Stimulated activated naive CD4-positive, alpha-beta T cell treated with Interleukin-2 at 50 U/mL for 16 hours (primary cell): Measurements from ENCODE around the gene IL1R1.

Source experiments
- DNase-seq: peaks from one replicate; lab custom pipeline; 2025; lab: John Stamatoyannopoulos, UW

The IL1R1 gene

DNA sequence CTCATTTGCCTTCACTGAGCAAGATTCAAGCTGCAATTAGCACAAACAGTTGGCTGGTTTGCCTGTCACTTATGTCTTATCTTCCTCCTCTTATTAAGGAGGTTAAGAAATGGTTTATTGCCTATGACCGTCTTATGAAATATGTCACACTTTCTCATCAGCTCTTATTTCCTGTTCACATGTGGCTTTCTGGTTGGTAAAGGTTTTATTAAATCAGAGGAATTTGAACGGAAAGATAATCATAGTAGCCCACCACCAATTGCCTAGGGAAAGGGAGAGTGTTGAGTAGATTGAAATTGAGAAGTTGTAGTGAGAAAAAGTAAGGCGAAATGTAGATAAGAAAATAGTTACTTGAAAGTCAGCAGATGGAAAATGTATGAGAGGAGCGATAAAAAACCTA, 4.2 kb upstream of the IL1R1 start:
- DNase-seq, result no peak

DNA sequence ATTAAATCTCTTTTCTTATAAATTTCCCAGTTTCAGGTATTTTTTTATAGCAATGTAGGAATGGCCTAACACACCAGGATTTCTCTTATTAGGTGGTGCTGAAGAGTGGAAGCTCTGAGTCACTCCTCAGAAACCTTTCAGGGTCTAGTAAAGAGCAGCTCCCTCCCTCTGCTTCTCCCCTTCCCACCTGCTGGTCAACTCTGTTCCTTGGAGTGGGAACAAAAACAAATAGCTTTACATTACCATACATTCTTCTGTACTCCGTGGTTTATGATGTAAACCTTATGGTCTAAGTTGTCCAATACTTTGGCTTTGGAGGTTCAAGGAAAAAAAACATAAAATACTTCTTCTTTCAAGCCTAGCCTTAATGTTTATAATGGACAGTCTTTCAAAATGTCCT, 2.7 kb upstream of the IL1R1 start:
- no peak for DNase-seq

DNA sequence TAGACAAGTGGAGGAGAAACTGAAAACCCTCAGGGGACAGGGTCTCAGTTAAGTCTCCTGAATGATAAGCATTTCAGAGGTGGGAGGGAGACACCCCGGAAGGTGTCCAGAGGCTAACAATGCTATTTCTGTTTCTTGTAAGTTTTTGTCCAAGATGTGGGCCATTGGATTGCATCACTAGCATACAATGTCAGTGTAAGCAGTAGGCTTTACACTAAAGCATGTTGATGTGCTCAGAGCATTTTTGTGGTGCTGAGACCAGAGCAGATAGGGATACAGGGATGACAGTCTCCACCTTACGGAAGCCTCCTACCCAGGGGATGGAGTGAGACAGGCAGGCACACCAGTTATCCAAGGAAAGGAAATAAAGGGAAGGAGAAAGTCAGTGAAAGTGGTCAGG, 2.2 kb upstream of the IL1R1 start:
- DNase-seq, result no peak

DNA sequence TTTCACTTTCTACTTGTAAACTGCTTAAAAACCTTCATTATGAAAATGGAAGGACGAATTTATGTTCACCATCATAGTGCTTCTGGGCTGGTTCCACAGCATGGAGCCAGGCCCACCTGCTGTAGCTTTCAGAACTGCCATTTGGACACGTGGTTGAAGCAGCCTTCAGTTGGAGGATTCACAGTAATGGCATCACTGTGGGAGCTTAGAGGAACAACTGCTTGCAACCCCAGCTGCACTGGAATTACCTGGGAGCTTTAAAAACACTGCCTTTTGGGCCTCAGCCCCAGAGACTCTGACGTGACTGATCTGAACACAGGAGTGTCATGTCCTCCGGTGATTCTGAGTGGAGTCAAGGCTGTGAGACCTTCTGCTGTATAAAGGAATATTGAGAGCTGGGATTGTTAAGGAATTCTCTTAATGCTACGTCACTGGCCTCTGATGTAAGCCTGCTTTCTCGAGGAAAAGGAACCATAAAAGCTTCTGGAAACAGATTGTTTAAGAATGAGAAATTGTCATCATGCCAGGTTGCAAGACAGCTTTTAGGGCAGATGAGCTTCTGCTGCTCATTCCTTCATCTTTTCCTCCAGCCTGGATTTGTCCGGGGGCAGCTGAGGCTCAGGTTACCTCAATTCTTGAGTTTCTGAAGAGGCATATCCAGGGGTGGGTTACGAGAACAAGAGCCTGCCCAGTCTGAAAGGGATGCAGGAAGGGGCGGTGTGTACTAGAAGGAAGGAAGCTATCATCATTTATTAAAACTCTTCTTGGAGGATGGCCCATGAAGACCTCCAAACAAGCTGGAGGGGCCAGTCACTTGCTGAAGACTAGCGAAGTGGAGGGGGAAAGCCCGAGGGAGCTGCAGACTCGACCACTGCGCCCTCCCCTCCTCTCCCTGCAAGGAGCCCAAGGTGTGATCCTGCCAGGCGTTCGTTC, 1.3 kb upstream of the IL1R1 start:
- DNase-seq, result no peak

DNA sequence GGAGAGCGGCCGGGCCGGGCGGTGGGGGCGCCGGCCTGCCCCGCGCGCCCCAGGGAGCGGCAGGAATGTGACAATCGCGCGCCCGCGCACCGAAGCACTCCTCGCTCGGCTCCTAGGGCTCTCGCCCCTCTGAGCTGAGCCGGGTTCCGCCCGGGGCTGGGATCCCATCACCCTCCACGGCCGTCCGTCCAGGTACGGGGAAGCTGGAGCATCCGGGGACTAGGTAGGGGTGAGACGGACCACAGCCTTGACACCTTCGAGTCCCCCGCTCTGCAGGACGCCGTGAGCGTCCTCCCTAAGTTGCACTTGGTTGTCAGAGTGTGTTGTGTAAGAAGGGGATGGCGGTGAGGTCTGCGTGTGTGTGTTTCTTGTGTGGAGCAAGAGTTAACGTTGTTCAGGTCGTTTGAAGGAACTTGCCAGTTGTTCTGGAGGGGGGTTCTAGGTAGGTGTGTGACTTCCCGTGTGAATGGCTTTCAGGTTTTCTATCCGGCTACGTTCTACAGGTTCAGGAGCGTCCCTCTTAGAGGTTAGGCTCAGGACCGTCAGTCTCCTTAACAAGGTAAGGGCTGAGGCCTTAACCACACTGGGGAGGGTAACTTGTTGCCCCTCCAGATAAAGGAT, 393 bp downstream of the IL1R1 start:
- DNase-seq, result no peak

DNA sequence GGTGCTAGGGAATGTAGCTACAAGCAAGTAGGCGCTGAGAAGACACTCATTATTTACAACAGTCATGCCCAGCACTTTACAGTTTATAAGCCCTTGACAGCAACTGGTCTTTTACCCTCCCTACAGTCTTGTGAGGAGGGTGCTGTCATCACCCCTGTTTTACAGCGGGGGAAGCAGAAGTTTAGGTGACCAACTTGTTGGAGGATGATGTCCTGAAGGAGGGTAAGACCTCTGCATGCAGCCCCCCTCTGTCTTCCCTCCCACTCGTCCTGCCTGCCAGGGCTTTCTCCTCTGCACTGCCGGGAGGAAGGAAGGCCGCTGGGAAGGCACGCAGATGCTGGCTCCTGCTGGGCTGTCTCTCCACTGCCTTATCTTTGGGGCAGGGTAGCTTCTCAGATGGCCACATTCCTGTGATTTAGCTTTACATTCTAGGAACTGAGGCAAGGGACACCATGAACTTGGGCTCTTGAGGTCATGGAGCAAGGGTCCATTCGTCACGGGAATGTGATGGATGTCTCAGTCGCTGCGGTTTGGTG, 972 bp downstream of the IL1R1 start:
- DNase-seq, result no peak

DNA sequence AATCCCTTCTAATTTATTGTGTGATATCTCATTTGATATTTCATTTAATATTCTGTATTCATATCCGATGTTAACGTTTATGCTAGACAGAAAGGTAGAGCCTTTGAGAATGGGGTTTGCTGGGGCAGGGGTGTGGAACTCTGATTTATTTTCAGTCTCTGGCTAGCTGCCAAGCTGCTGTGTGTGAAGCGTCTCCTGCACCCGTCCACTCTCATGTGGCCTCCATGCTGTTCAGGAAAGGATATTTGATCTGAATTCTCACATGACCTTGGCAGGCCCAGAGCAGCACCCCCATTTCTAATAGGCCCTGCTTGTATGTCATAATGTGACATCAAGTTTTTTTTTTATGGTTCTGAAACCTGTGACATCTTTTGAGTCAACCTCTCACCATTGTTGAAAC, 1.6 kb downstream of the IL1R1 start:
- DNase-seq, result no peak

DNA sequence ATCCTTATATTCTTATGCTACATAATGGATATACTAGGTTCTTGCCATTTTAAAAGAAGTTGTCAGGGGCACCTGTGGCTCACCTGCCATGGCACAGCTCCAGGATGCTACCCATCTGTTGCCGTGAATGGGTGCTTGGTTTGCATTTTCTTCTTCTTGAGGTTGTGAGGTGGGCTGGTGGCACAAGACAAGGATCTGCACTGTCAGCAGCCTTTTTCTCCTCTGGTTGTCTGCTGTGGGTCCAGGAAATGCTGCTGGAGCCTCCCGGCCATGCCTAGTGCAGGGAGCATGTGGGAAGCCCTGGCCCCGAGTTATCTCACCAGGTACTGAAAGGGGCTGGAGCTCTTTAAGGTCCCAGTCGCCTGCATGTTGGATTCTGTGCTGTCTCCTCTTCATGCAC, 2.6 kb downstream of the IL1R1 start:
- no peak for DNase-seq

DNA sequence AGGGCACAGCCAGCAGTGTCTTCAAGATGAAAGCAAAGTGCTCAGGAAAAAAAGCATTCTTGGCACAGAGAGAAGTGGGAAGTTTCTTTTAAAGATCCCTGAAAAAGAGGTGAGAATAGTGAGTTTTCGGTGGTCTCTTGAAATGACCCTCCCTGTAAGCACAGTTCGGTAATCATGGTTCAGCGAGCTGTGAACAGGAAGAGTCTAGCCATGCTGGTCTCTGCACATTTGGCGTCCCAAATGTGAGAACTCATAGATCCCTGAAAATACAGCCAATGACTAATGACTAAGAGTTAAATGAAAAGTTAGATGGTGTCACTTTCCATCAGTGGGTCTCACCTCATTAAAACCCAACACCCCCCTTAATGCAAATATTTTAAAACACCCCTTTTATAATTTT, 3.4 kb downstream of the IL1R1 start:
- no peak for DNase-seq

DNA sequence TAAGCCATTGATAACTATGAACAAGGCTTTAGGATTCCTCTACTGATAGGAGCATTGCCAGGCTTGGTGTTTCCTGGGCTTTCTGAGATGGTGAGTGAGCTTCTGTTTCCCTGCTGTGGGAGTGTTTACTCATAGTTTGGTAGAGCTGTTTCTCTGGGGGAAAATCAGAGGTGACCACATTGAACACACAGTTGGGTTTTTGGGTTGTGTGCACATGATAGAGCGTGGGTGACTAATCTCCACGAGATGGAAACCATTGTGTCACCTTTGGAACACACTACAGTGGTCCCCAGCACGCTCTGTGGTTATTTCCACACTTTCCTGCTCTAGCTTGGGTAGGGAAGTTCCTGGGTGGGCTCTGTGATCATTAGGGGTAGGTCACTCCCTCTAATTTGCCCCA, 5.4 kb downstream of the IL1R1 start:
- DNase-seq, result peak; percentile 69

DNA sequence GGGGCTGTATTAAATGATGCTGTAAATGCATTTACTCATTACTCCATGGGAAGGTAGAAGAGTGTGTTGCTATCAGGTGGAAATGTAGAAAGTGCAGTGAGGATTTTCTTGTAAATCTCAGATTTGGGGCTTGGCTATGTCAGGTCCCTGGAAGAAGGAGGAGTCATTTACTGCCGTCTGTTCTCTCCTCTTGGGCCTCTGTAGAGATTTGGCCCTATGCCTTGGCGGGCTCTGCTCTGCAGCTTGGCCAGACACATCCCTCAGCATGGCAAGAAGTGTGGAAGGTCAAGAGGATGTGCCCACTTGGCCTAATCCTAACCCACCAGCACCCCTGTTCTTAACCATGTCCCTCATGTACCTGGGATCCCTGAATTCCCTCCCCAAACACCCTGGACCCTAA, 6.7 kb downstream of the IL1R1 start:
- DNase-seq, result no peak

DNA sequence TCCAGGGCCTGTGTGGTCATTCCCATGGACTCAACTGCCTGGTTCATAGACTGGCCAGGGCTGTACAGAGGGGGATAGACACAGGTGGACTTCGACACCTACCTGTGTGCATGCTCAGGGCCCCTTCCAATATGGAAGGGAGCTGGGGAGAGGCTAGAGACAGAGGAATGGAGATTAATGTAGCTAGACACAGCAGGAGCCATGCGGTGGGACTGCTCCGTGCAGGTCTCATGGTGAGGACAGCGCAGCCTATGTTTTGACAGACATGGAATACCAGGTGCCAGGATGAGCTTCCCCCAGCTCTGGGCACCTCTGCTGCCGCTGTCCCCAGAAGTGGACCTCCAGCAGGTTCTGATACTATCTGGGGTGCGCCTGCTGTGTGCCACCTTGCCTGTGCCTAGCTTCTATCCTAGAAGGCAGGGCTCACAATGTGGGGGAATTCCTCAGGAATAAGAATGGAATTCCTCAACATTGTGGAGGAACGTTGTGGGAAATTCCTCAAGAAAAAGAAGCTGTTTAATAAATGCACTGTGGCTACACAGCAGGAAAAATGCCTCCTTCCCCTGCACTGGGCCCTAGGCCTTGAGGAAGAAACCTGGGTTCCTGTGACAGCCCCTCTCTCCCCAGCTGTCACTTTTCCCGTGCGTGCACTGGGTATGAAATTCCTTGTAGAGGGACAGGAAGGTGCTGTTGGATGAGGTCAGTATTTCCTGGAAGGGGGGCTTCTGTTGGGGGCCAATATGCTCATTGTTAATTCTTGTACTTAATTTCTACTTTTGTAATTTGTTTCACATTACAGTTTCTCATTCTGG, 7.3 kb downstream of the IL1R1 start:
- no peak for DNase-seq

DNA sequence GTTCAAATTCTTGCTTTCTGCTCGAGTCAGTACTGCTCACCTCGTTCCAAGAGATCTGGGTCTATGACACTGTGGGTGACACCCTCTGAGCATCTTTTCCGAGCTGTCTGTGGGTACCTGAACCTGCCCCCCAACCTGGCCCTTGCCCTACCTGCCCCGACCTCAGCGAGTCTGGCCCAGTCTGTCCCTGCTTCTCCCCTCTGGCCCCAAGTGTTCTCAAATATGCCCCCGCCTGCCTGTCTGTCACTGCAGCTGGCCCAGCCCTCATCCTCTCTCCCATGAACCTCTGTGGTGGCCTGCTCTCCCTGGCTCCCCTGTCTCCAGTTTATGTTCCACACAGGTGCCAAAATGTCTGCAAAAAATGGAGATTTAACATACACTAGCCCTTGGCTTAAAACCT, 11.8 kb downstream of the IL1R1 start:
- DNase-seq, result no peak

DNA sequence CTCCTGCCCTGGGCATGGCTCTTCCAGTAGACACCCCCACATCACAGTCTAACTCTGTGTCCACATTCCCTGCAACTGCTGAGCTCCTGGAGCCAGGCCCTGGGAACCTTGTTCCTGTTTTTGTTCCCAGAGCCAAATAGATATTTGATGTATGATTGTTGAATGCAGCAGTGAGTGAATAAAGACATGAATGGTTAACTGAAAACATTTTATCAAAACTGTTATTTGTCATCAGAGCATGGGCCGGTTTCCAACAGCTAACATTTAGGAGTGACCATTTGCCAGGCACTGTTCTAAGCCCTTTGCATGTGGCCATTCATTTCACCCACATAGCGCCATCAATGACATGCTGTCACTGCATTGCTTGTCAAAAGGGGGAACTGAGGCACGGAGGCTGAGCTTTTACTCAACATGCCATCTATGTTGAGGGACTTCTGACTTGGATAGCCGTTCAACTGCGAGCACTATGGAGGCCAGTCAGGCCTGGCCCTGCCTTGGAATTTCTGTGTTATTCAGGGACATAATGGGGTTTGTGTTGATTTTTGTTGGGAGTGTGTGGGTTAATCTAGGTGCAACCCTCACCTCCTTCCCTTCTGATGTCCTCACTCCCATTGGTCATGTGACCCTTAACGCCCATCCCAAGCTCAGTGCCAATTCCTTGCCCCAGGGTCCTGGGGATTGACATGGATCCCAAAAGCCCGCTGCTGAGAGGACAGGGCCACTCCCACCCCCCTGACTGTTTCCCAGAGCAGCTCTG, 12.6 kb downstream of the IL1R1 start:
- no peak for DNase-seq

DNA sequence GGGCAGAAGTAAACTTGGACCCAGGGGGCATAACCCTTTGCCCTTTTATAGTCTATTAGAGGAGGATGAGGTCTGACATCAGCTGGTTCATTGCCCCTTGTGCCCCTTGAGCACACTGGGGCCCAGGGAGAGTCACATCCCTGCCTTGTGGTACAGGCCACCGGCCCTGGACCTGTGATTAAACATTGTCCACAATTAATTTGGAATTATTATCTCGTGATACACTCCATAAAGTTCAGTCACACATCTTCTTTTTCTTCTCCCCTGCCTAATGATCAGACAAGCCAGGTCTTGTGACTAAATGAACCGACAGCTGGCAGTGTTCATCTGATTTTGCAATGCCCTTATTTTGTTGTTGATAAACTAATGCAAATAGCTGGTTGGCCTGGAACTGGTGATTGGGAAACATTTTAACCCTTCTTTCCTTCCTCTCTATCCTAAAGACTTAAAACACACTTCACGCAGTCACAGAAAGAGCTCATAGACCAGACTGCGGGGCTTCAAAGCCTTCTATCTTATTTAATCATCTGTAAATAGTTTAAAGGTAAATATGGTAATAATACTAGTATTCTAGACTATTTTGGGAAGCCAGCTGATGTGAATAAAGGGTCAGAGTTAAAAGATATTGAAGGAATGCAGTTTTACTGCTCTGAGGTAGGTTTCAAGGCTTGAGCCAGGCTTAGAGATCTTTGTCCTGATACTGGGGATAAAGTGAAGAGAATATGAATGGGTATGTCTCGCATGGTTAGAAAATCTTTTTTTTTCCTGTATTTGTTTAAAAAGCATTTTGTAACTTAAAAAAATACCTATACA, 13.4 kb downstream of the IL1R1 start:
- DNase-seq, result no peak

DNA sequence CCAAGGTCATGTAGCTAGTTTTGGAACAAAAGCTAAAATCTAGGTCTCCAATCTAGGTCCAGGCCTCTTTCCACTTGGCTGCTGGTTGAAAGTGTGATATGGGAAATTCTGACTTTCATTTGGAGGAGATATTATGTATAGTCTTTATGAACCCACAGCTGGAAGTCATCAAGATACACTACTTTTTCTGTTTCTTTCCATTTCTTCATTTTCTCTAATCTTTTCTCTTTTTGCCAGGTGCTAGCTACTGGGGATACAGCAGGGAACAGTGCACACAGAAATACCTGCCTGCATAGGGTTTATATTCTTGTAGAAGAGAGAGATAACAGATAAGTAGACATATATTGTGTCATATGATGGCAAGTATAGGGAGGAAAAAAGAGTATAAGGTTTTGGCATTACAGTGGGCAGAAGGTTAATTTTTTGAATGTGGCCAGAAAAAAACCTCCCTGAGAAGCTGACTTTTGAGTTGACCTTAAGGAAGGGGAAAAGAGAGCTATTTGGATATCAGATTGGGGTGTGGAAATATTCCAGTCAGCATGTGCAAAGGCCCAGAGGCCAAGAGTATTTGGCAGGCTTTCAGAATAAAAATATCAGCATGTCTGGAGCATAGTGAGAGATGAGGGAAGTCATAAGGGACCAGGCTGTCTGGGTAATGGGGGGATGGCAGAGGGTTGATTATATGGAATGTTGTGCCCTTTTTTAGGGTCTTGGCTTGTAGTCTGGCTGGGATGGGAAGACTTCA, 15.6 kb downstream of the IL1R1 start:
- DNase-seq, result no peak

DNA sequence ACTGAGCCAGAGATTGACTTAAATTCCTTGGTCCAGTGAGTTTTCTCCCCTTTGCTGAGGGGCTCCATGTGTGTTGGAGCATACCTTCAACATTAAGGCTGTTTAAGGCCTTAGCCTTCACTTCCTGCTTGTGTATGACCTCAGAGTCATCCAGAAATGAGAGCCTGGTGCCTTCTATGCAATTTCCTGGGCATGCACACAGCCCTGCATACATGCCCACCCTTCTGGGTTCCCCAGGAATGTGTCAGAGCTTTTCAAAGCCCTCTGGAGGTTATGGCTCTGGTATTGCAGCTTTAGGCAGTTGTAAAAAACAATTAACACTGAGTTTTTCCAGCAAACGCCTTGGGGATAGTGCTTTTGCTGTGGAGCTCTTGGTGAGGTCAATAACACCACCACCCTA, 16.7 kb downstream of the IL1R1 start:
- DNase-seq, result no peak

DNA sequence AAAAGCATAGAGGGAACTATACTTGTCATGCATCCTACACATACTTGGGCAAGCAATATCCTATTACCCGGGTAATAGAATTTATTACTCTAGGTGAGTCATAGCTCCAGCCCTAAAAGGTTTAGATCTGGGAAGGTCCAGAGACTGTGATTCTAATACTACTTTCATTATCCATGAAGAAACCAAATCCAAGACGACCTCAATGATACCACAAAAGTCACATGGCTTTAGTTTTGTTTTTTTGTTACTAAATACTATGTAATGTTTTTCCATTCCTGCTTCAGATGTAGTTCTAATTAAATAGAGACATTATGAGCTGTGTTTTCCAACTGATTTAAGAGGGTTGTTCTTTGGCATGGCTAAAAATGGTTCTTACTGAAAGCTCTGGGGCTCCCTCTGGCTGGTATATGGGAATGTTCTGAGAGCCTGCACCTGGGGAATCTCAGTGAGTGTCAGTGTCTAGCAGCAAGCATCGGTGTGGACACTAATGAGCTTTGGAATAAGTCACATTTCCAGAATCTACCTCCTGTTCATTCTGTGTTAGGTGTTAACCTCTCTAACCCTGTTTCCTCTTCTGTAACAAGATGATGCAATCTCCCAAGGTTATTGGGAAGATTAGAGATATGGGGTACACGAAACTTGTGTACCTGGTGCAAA, 23.8 kb downstream of the IL1R1 start:
- DNase-seq, result no peak

DNA sequence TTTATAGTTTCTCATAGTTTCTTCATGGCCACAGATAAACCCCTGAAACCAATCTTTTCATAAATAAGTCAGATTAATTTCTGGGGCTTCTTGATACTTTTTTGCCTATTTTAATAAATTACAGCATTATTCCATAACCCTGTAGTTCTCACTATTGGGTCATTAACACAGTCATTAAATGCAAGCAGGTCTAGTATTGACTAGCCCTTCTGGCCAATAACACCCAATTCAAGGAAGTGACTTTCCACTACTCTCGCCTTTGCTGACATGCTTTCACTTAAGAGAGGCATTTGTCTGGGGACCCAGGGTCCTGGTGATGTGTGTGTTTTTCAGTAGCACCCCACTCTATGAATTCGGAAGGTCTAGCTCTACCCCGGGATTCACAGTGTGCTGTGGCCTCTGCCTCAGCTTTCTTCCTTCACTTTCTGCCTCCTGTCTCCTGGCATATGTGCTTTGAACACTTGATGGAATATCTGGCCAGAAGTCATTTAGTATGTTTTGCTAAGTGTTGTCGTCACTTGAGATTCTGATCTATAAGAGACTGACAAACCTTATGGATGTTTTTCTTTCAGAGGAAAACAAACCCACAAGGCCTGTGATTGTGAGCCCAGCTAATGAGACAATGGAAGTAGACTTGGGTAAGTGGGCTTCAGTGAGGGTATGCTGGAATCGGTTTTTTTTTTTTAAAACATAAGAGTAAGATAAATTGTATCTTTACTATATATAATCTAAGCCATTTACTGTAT, 25.7 kb downstream of the IL1R1 start:
- no peak for DNase-seq
